GM19372 (cell line): Measurements from ENCODE around the gene TNFSF9.
"Not testable (repeated sequence)": the region's sequence is repeated elsewhere in the genome, so short reads cannot be mapped to it uniquely, and the experiment has no call there.

ENCODE experiments used
- ATAC-seq: cut with Tn5 transposase; IDR thresholded peaks from one replicate; pipeline ENCODE4 v1.9.1; 2021; ENCODE audit warnings: mild to moderate bottlenecking, low read depth, moderate library complexity; ENCODE audit not compliant: unreplicated experiment

Gene TNFSF9

GRCh38 chr19:6568010-6568526 lies 37.2 kb downstream of the TNFSF9 start:
- ATAC-seq = no peak

- no peak for ATAC-seq
Measured at GRCh38 chr19:6568816-6569215, 38.0 kb downstream of the TNFSF9 start.

GRCh38 chr19:6570764-6571163 lies 39.9 kb downstream of the TNFSF9 start:
- ATAC-seq = no peak

GRCh38 chr19:6571167-6571566 lies 40.3 kb downstream of the TNFSF9 start:
- ATAC-seq = no peak

GRCh38 chr19:6572217-6572616 lies 41.4 kb downstream of the TNFSF9 start:
- no peak for ATAC-seq

GRCh38 chr19:6573350-6573749 lies 42.5 kb downstream of the TNFSF9 start:
- no peak for ATAC-seq

GRCh38 chr19:6576869-6577475 lies 46.1 kb downstream of the TNFSF9 start:
- ATAC-seq = no peak

GRCh38 chr19:6577476-6578125 lies 46.8 kb downstream of the TNFSF9 start:
- ATAC-seq = peak; percentile 72

GRCh38 chr19:6579450-6580178 lies 48.8 kb downstream of the TNFSF9 start:
- ATAC-seq = no peak

GRCh38 chr19:6580313-6580712 lies 49.5 kb downstream of the TNFSF9 start:
- ATAC-seq = no peak

GRCh38 chr19:6582515-6583484 lies 52.0 kb downstream of the TNFSF9 start:
- ATAC-seq = not testable (repeated sequence)
